Mesendoderm (in vitro differentiated cells): ENCODE data around the gene EEF2.
"Not testable (repeated sequence)": the region's sequence is repeated elsewhere in the genome, so short reads cannot be mapped to it uniquely, and the experiment has no call there.

Source experiments
- DNase-seq: peaks from one replicate; pipeline ENCODE4 v3.0.0; 2013
- H2AK5ac ChIP-seq: 2 replicates; pipeline ENCODE4 v1.6.1; 2013; ENCODE audit warnings: low read length, inconsistent platforms
- H2BK120ac ChIP-seq: 2 replicates; pipeline ENCODE4 v1.6.1; 2013; ENCODE audit warnings: low read depth, mild to moderate bottlenecking, low read length, moderate library complexity, mixed read lengths
- H2BK15ac ChIP-seq: replicated peaks from 2 replicates; pipeline ENCODE4 v1.6.1; 2013; ENCODE audit warnings: low read depth, mild to moderate bottlenecking, moderate library complexity
- H2BK5ac ChIP-seq: 2 replicates; pipeline ENCODE4 v1.6.1; 2013; ENCODE audit warnings: low read length, inconsistent platforms
- H3K18ac ChIP-seq: 2 replicates; pipeline ENCODE4 v1.6.1; 2013; ENCODE audit warnings: mild to moderate bottlenecking, low read length, mixed read lengths
- H3K23ac ChIP-seq: one replicate; pipeline ENCODE4 v1.6.1; 2013; ENCODE audit warnings: low read length
- H3K27ac ChIP-seq: 2 replicates; pipeline ENCODE4 v1.5.1; 2013; ENCODE audit warnings: low read depth, mild to moderate bottlenecking, inconsistent platforms, low read length, moderate library complexity
- H3K27me3 ChIP-seq: 2 replicates; pipeline ENCODE4 v1.6.1; 2013; ENCODE audit warnings: low read length, control low read depth, mild to moderate bottlenecking, inconsistent platforms; ENCODE audit not compliant: insufficient read depth, poor library complexity
- H3K36me3 ChIP-seq: 2 replicates; pipeline ENCODE4 v1.6.1; 2013; ENCODE audit warnings: low read length, inconsistent platforms; ENCODE audit not compliant: control insufficient read depth, insufficient read depth
- H3K4ac ChIP-seq: one replicate; pipeline ENCODE4 v1.6.1; 2013; ENCODE audit warnings: low read depth, mild to moderate bottlenecking, low read length, moderate library complexity
- H3K4me1 ChIP-seq: 2 replicates; pipeline ENCODE4 v1.6.1; 2013; ENCODE audit warnings: low read depth, low read length, inconsistent platforms; ENCODE audit not compliant: control insufficient read depth
- H3K4me2 ChIP-seq: 2 replicates; pipeline ENCODE4 v1.6.1; 2013; ENCODE audit warnings: low read length
- H3K4me3 ChIP-seq: 2 replicates; pipeline ENCODE4 v1.5.1; 2013; ENCODE audit warnings: mild to moderate bottlenecking, low read length
- H3K56ac ChIP-seq: one replicate; pipeline ENCODE4 v1.6.1; 2013; ENCODE audit warnings: low read length
- H3K79me1 ChIP-seq: 2 replicates; pipeline ENCODE4 v1.6.1; 2013; ENCODE audit warnings: low read length, inconsistent platforms
- H3K79me2 ChIP-seq: 2 replicates; pipeline ENCODE4 v1.6.1; 2013; ENCODE audit warnings: mild to moderate bottlenecking, low read length; ENCODE audit not compliant: control insufficient read depth, insufficient read depth
- H3K9ac ChIP-seq: 2 replicates; pipeline ENCODE4 v1.6.1; 2013; ENCODE audit warnings: low read length, inconsistent platforms
- H4K5ac ChIP-seq: one replicate; pipeline ENCODE4 v1.6.1; 2013; ENCODE audit warnings: low read length
- H4K8ac ChIP-seq: one replicate; pipeline ENCODE4 v1.6.1; 2013; ENCODE audit warnings: low read depth, mild to moderate bottlenecking, control low read depth, low read length, moderate library complexity
- WGBS: extraction: QIAGEN DNeasy Blood & Tissue Kit; methylation state at CpG from one replicate; pipeline ENCODE4 v1.1.7; 2013; ENCODE audit warnings: low lambda C conversion rate, missing lambda C conversion rate; ENCODE audit not compliant: insufficient coverage; ENCODE audit errors: extremely low coverage; 5-methylcytosine and 5-hydroxymethylcytosine counted together

EEF2 gene

DNA sequence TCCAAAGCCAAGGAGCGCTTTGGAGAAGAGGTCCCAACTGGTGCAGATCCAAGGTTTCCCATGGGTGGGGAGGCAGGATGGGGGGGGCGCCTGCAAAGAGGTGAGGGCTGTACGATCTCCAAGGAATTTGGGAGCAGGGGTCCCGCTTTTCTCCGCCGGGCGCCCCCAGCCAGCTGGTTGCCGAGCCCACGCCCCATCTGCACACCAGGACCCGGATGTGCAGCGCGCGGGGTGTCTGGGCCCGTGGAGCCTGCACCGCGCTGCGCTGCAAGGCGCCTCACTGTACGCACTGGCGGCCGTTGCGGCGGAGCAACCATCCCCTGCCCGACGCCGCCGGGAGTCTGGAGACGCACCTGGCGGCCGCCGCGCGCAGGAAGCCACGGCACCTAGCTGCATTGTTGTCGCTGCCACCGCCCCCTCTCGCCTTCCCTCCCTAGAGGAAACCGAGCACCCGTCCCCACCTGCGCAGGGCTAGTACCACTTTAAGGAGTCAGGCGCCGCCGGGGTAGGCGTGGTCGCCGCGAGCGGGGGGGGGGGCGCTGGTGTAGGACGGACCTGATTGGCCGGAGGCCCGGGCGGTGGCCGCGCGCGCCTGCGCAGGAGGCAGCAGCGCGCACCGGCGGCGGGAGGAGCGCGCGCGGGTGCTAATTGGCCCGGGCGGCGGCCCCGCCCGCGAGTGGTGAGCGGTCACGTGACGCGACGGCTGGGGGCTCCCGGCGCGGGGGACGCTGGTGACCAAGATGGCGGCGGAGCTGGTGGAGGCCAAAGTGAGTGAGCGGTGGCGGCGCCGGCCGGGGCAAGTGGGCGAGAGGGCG lies 22.0 kb upstream of the EEF2 start, which contains the start of gene PIAS4:
Gene PIAS4 (plus strand): TSS at position 716 of the 815 bp plus-strand sequence. CDS start 25 bp downstream, at position 741.
- peak within 1 kb of the TSS; percentile 99 for H3K56ac ChIP-seq
- H3K9ac ChIP-seq = peak within 1 kb of the TSS; percentile 94
- peaks cover 36% of the 10 kb centered on the region for H3K79me2 ChIP-seq
- H3K36me3 ChIP-seq = no peaks in the 10 kb centered on the region
- H3K18ac ChIP-seq = peak within 1 kb of the TSS; percentile 97
- H3K4me3 ChIP-seq = peak within 1 kb of the TSS; percentile 81
- H3K23ac ChIP-seq = no peak within 1 kb of the TSS
- H3K4me2 ChIP-seq = peak within 1 kb of the TSS; percentile 72
- H4K8ac ChIP-seq = peak within 1 kb of the TSS; percentile 97
- H3K4me1 ChIP-seq = no peaks in the 10 kb centered on the region
- H3K4ac ChIP-seq = peak within 1 kb of the TSS; percentile 84
- H2BK15ac ChIP-seq = no peak within 1 kb of the TSS
- DNase-seq = peak; percentile 97
- peak within 1 kb of the TSS; percentile 57 for H3K27ac ChIP-seq
- peaks cover 14% of the 10 kb centered on the region for H3K79me1 ChIP-seq
- no peak within 1 kb of the TSS for H2AK5ac ChIP-seq
- no peak within 1 kb of the TSS for H4K5ac ChIP-seq
- no peaks in the 10 kb centered on the region for H3K27me3 ChIP-seq
- no peak within 1 kb of the TSS for H2BK120ac ChIP-seq
- WGBS = no CpG with 5 or more reads among the region's 91 CpGs
- H2BK5ac ChIP-seq = peak within 1 kb of the TSS; percentile 85

DNA sequence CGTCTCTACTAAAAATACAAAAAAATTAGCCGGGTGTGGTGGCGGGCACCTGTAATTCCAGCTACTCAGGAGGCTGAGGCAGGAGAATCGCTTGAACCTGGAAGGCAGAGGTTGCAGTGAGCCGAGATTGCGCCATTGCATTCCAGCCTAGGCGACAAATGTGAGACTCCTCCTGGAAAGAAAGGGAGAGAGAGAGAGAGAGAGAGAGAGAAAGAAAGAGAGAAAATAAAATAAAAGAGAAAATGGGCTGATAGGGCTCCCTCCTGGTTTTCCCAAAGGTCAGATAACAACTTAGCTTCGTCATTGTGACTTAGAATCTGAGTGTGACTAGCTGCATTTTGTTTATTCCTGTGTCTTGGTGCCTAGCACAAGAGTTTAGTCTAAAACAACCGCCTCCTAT lies 20.2 kb upstream of the EEF2 start:
- not testable (repeated sequence) for H3K23ac ChIP-seq, H3K36me3 ChIP-seq
- WGBS = no CpG with 5 or more reads among the region's 9 CpGs

DNA sequence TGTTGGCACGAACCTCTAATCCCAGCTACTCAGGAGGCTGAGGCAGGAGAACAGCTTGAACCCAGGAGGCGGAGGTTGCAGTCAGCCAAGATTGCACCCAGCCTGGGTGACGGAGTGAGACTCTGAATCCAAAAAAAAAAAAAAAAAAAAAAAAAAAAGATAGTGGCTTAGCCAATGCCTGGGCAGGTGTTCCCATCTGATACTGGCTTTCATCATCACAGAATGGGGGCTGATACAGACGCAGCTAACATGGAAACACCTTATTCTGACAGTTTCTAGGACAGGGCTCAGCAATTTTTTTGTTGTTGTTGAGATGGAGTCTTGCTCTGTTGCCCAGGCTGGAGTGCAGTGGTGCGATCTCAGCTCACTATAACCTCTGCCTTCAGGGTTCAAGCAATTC lies 15.5 kb upstream of the EEF2 start:
- not testable (repeated sequence) for H3K23ac ChIP-seq, H2BK120ac ChIP-seq, H4K8ac ChIP-seq, H4K5ac ChIP-seq, H3K79me2 ChIP-seq, H3K56ac ChIP-seq, H3K4me1 ChIP-seq, H3K27ac ChIP-seq, H3K18ac ChIP-seq, DNase-seq, H3K4me2 ChIP-seq, H3K36me3 ChIP-seq, H3K4ac ChIP-seq, H3K9ac ChIP-seq, H3K27me3 ChIP-seq, H2AK5ac ChIP-seq, H3K4me3 ChIP-seq, H2BK5ac ChIP-seq, H3K79me1 ChIP-seq, H2BK15ac ChIP-seq
- no CpG with 5 or more reads among the region's 5 CpGs for WGBS

More for the DNA sequence above, 20.2 kb upstream of the EEF2 start:
- H3K4me3 ChIP-seq, H3K79me1 ChIP-seq, H2BK5ac ChIP-seq, H3K4me2 ChIP-seq, H3K56ac ChIP-seq, DNase-seq, H2AK5ac ChIP-seq, H3K9ac ChIP-seq, H3K4ac ChIP-seq, H4K8ac ChIP-seq, H2BK15ac ChIP-seq, H3K27ac ChIP-seq, H4K5ac ChIP-seq, H3K4me1 ChIP-seq, H3K27me3 ChIP-seq, H2BK120ac ChIP-seq, H3K18ac ChIP-seq: not testable (repeated sequence)
- peaks cover 26% of the 10 kb centered on the region for H3K79me2 ChIP-seq

DNA sequence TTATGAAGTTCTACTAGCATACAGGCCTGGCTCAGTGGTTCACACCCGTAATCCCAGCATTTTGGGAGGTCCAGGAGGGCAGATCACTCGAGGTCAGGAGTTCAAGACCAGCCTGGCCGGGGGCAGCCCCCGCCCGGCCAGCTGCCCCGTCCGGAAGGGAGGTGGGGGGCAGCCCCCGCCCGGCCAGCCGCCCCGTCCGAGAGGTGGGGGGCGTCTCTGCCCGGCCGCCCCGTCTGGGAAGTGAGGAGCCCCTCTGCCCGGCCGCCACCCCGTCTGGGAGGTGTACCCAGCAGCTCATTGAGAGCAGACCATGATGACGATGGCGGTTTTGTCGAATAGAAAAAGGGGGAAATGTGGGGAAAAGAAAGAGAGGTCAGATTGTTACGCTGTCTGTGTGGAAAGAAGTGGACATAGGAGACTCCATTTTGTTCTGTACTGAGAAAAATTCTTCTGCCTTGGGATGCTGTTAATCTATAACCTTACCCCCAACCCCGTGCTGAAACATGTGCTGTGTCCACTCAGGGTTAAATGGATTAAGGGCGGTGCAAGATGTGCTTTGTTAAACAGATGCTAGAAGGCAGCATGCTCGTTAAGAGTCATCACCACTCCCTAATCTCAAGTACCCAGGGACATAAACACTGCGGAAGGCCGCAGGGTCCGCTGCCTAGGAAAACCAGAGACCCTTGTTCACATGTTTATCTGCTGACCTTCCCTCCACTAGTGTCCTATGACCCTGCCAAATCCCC lies 13.6 kb upstream of the EEF2 start:
- not testable (repeated sequence) for H3K27me3 ChIP-seq, H3K4me1 ChIP-seq, H2BK120ac ChIP-seq, H3K23ac ChIP-seq, H4K8ac ChIP-seq, DNase-seq, H3K9ac ChIP-seq, H3K4me2 ChIP-seq, H3K36me3 ChIP-seq, H2AK5ac ChIP-seq, H3K79me1 ChIP-seq, H3K56ac ChIP-seq, H3K18ac ChIP-seq, H2BK15ac ChIP-seq, H4K5ac ChIP-seq, H3K4ac ChIP-seq, H3K27ac ChIP-seq, H2BK5ac ChIP-seq, H3K79me2 ChIP-seq, H3K4me3 ChIP-seq
- no CpG with 5 or more reads among the region's 29 CpGs for WGBS

DNA sequence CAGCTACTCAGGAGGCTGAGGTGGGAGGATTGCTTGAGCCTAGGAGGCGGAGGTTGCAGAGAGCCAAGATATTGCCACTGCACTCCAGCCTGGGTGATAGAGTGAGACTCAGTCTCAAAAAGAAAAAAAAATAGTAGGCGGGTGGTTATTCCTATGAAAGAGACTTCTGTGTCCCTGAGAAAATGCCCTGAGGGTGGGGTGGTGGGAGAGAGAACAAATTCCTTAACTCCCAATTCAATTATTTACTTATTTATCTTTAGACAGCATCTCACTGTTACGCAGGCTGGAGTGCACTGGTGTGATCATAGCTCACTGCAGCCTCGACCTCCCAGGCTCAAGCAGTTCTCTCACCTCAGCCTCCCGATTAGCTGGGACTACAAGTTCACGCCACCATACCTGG lies 10.3 kb upstream of the EEF2 start:
- H2BK5ac ChIP-seq = no peak overlapping the region
- H3K18ac ChIP-seq = no peak overlapping the region
- no peak overlapping the region for H3K56ac ChIP-seq
- no peak overlapping the region for H3K4me2 ChIP-seq
- no peak overlapping the region for H3K4me3 ChIP-seq
- no peaks in the 10 kb centered on the region for H3K27me3 ChIP-seq
- H3K4me1 ChIP-seq = no peaks in the 10 kb centered on the region
- no peak overlapping the region for H3K27ac ChIP-seq
- no peak overlapping the region for H4K5ac ChIP-seq
- H2BK120ac ChIP-seq = no peak overlapping the region
- H3K9ac ChIP-seq = no peak overlapping the region
- no peak for DNase-seq
- no CpG with 5 or more reads among the region's 6 CpGs for WGBS
- no peak overlapping the region for H3K23ac ChIP-seq
- no peak overlapping the region for H2AK5ac ChIP-seq
- H2BK15ac ChIP-seq = no peak overlapping the region
- H3K79me1 ChIP-seq = no peaks in the 10 kb centered on the region
- no peaks in the 10 kb centered on the region for H3K79me2 ChIP-seq
- no peak overlapping the region for H4K8ac ChIP-seq
- H3K36me3 ChIP-seq = no peaks in the 10 kb centered on the region
- no peak overlapping the region for H3K4ac ChIP-seq
